Sigmoid colon (tissue), 7 donors: Measurements from ENCODE around the gene CCR5. TPM values are rescaled to one million over a fixed set of nuclear protein-coding genes. Genes with fewer than 3 reads are reported as not detected.
"Not testable (repeated sequence)": the region's sequence is repeated elsewhere in the genome, so short reads cannot be mapped to it uniquely, and the experiment has no call there.

Source experiments
- DNase-seq: peaks from one replicate; pipeline ENCODE4 v3.0.0-alpha.2; 2019
- H3K27ac ChIP-seq, 4 donors: fragments of 200-600 bp; sonication (generic); one replicate each; pipeline ENCODE4 v1.5.1; 2016 to 2019; ENCODE audit warnings: mild to moderate bottlenecking in 1 of 4
- H3K27me3 ChIP-seq, 3 donors: fragments of 200-600 bp; sonication (generic); one replicate each; pipeline ENCODE4 v1.5.1; 2019; ENCODE audit warnings: mild to moderate bottlenecking in 1 of 3
- H3K36me3 ChIP-seq, 4 donors: fragments of 200-600 bp; sonication (generic); one replicate each; pipeline ENCODE4 v1.5.1; 2016 to 2019
- H3K4me1 ChIP-seq, 4 donors: fragments of 200-600 bp; sonication (generic); one replicate each; pipeline ENCODE4 v1.5.1; 2017 to 2019
- H3K4me3 ChIP-seq, 4 donors: fragments of 200-600 bp; sonication (generic); one replicate each; pipeline ENCODE4 v1.5.1; 2017 to 2019; ENCODE audit warnings: mild to moderate bottlenecking in 2 of 4, moderate library complexity in 1 of 4
- H3K9me3 ChIP-seq, 4 donors: fragments of 200-600 bp in 3 of 4; sonication (generic) in 3 of 4; one replicate each; pipeline versions ENCODE4 v1.5.1 to v1.6.1; 2013 to 2019
- EP300 ChIP-seq, 4 donors: sonication (generic); formaldehyde crosslinking; IDR thresholded peaks; one replicate each; pipeline ENCODE4 v1.6.1; 2017; ENCODE audit warnings: antibody characterized with exemption in 4 of 4
- POLR2A ChIP-seq, 2 donors: fragments of 450-650 bp; IDR thresholded peaks; one replicate each; pipeline ENCODE4 v1.6.1; 2016; ENCODE audit warnings: antibody characterized with exemption in 2 of 2, mild to moderate bottlenecking in 2 of 2, moderate library complexity in 2 of 2
- POLR2AphosphoS5 ChIP-seq, 4 donors: sonication (generic); formaldehyde crosslinking; IDR thresholded peaks; one replicate each; pipeline ENCODE4 v1.6.1; 2017; ENCODE audit warnings: antibody characterized with exemption in 4 of 4
- WGBS, 2 donors: extraction: QIAGEN DNeasy Blood & Tissue Kit; methylation state at CpG; one replicate each; pipeline ENCODE4 v1.1.7; 2013; 5-methylcytosine and 5-hydroxymethylcytosine counted together
- intact Hi-C: fragments of 100-400 bp; cut with DNase I; formaldehyde crosslinking; loops from one replicate; pipeline ENCODE4 v1.15.1; 2023
- polyA plus RNA-seq, 3 donors: library from polyadenylated mRNA; stranded (reverse); fragments of 200-250 nt; gene quantifications; one replicate each; pipeline ENCODE4 v1.2.3, GENCODE V29; 2013
- total RNA-seq, 4 donors: library from RNA; depleted of rRNA; stranded (reverse); fragments of >200 nt; gene quantifications; one replicate each; pipeline ENCODE4 v1.1.0, GENCODE V29; 2016
- TF ChIP-seq, protein P1 (sequence below), 4 experiments: fragments of 450-650 bp in 3 of 4; fragments of 200-600 bp in 1 of 4; IDR thresholded peaks; one replicate each; pipeline ENCODE4 v1.5.1; 2016 to 2019; ENCODE audit warnings: antibody characterized with exemption in 4 of 4, mild to moderate bottlenecking in 3 of 4, moderate library complexity in 2 of 4
- donor health status: healthy with polysubstance abuse.
- donor health status: Bipolar disorder and iron deficiency.
- donor health status: healthy.

Gene CCR5
- total and polyA plus RNA-seq, 7 donors = 0.36 to 3.9 (median 0.92) TPM; not detected in 1

DNA sequence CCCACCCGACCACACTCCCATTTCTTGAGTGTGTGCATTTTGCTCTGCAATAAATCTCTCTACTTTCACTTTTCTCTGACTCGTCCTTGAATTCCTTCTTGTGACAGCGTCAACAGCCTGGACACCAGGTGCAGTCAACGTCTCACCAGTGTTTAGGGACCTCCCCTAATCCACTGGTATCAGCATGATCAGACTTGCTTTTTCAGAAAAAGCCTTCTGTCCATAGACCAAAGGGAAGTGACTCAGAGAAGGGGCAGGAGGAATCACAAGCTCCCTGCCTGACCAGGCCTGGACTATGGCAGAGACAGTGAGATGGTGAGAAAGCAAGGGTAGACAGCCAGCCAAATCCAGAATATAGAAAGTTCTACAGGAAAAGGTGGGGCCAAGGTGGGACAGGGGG is 15.5 kb downstream of the CCR5 start:
- TF ChIP-seq POLR2A (IDR thresholded peaks at IDR 0.05) = no peak
- no peak for TF ChIP-seq POLR2AphosphoS5 (IDR thresholded peaks at IDR 0.05)
- no peak for TF ChIP-seq EP300 (IDR thresholded peaks at IDR 0.05)
- TF ChIP-seq, protein P1, sequence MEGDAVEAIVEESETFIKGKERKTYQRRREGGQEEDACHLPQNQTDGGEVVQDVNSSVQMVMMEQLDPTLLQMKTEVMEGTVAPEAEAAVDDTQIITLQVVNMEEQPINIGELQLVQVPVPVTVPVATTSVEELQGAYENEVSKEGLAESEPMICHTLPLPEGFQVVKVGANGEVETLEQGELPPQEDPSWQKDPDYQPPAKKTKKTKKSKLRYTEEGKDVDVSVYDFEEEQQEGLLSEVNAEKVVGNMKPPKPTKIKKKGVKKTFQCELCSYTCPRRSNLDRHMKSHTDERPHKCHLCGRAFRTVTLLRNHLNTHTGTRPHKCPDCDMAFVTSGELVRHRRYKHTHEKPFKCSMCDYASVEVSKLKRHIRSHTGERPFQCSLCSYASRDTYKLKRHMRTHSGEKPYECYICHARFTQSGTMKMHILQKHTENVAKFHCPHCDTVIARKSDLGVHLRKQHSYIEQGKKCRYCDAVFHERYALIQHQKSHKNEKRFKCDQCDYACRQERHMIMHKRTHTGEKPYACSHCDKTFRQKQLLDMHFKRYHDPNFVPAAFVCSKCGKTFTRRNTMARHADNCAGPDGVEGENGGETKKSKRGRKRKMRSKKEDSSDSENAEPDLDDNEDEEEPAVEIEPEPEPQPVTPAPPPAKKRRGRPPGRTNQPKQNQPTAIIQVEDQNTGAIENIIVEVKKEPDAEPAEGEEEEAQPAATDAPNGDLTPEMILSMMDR (IDR thresholded peaks at IDR 0.05) = no peak
- Histone ChIP-seq H3K4me1 (peaks cover 0 to 6% (median 0%) of the 10 kb centered on the region in 4 donors), H3K27ac (no peak overlapping the region), H3K27me3 (no peaks in the 10 kb centered on the region), H3K4me3 (no peak overlapping the region), H3K9me3 (no peaks in the 10 kb centered on the region), H3K36me3 (no peaks in the 10 kb centered on the region)
- intact Hi-C loops = no loop called here
- DNase-seq = no peak
- 6 to 26% methylated on average over 4 of the region's 4 CpGs for WGBS, 2 donors

DNA sequence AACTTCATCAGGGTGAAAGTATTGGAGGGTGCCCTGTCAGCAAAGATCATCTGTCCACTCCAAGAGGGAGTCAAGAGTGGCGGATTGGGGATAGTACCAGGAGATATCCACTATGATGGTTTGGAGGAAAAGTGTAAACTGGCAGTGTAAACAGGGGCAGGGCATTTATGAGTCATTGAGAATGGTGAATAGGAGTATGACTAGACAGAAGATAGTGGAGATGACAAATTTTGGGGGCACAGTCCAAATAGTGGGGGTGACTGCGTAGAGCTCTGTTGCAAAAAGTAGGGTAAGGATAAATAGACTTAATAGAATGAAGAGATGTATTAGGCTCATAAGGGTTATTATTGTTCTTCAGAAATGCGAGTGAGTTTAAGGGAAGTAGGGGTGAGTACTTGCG is 18.1 kb downstream of the CCR5 start:
- H3K27me3 ChIP-seq, H3K4me1 ChIP-seq, intact Hi-C loops, H3K36me3 ChIP-seq, H3K4me3 ChIP-seq, H3K27ac ChIP-seq, DNase-seq, H3K9me3 ChIP-seq: not testable (repeated sequence)
- 92 to 95% methylated on average over 4 of the region's 4 CpGs for WGBS, 2 donors

DNA sequence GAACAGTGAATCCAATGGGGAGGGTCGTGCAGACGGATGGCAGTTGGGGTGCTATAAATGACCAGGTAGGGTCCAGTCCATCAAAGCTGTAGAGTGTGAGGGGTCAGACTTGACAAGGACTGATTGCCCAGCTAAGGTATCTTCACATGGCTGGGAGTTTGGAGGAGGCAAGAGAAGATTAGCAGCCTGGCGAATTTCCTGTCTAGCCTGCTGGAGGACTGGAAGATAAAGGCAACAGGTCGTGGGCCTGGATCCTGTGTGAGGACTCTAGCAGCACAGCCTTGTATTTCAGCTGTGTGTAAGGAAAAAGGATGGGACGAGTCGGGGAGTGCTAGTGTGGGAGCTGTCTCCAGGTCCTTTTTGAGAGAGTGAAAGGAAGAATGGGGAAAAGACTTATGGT is 18.6 kb downstream of the CCR5 start:
- TF ChIP-seq POLR2AphosphoS5 (IDR thresholded peaks at IDR 0.05) (no peak), POLR2A (IDR thresholded peaks at IDR 0.05) (no peak), EP300 (IDR thresholded peaks at IDR 0.05) (no peak)
- TF ChIP-seq, protein P1 (IDR thresholded peaks at IDR 0.05) = no peak
- H3K9me3 ChIP-seq = no peaks in the 10 kb centered on the region
- no peaks in the 10 kb centered on the region for H3K27me3 ChIP-seq
- H3K27ac ChIP-seq = no peak overlapping the region
- DNase-seq = no peak
- 90 to 91% methylated on average over 6 of the region's 6 CpGs for WGBS, 2 donors
- no peaks in the 10 kb centered on the region for H3K4me1 ChIP-seq
- H3K36me3 ChIP-seq = no peaks in the 10 kb centered on the region
- intact Hi-C loops = no loop called here
- no peak overlapping the region for H3K4me3 ChIP-seq

DNA sequence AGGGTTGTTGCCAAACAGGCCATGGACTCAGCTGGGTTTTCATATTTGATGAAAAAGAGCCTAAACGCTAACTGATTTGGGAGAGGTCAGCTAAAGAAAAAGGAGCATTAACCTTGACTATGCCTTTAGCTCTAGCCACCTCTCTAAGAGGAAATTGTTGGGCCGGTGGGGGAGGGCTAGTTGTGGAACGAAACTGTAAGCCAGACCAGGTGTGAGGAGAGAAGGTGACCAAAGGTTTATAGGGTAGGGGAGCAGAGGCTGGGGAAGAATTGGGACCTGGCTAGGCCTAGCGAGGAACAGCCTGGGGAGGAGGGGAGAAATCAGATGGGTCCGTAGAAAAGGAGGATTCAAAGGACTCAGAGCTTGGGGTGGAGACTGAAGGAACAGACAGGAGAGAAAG is 20.8 kb downstream of the CCR5 start:
- H3K4me3 ChIP-seq, intact Hi-C loops, H3K4me1 ChIP-seq, H3K27me3 ChIP-seq, DNase-seq, H3K36me3 ChIP-seq, H3K27ac ChIP-seq, H3K9me3 ChIP-seq: not testable (repeated sequence)
- WGBS, 2 donors = 93 to 95% methylated on average over 5 of the region's 5 CpGs

DNA sequence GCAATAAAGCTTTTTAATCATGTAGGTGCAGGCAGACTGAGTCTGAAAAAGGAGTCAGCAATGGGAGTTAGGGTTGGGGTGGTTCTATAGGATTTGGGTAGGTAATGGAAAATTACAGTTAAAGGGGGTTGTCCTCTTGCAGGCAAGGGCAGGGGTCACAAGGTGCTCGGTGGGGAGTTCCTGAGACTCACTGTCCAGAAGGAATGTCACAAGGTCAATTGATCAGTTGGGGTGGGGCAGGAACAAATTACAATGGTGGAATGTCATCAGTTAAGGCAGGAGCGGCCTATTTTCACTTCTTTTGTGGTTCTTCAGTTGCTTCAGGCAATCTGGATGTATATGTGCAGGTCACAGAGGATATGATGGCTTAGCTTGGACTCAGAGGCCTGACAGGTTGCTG is 22.3 kb downstream of the CCR5 start:
- H3K27me3 ChIP-seq = no peaks in the 10 kb centered on the region
- intact Hi-C loops = no loop called here
- DNase-seq = no peak
- TF ChIP-seq EP300 (IDR thresholded peaks at IDR 0.05) = no peak
- TF ChIP-seq, protein P1 (IDR thresholded peaks at IDR 0.05) = no peak
- no peak for TF ChIP-seq POLR2A (IDR thresholded peaks at IDR 0.05)
- TF ChIP-seq POLR2AphosphoS5 (IDR thresholded peaks at IDR 0.05) = no peak
- H3K36me3 ChIP-seq = no peaks in the 10 kb centered on the region
- H3K4me1 ChIP-seq = no peaks in the 10 kb centered on the region
- no peaks in the 10 kb centered on the region for H3K9me3 ChIP-seq
- H3K27ac ChIP-seq = no peak overlapping the region
- no peak overlapping the region for H3K4me3 ChIP-seq
- 65 to 83% methylated on average over 2 of the region's 2 CpGs for whole genome bisulfite sequencing, 2 donors

DNA sequence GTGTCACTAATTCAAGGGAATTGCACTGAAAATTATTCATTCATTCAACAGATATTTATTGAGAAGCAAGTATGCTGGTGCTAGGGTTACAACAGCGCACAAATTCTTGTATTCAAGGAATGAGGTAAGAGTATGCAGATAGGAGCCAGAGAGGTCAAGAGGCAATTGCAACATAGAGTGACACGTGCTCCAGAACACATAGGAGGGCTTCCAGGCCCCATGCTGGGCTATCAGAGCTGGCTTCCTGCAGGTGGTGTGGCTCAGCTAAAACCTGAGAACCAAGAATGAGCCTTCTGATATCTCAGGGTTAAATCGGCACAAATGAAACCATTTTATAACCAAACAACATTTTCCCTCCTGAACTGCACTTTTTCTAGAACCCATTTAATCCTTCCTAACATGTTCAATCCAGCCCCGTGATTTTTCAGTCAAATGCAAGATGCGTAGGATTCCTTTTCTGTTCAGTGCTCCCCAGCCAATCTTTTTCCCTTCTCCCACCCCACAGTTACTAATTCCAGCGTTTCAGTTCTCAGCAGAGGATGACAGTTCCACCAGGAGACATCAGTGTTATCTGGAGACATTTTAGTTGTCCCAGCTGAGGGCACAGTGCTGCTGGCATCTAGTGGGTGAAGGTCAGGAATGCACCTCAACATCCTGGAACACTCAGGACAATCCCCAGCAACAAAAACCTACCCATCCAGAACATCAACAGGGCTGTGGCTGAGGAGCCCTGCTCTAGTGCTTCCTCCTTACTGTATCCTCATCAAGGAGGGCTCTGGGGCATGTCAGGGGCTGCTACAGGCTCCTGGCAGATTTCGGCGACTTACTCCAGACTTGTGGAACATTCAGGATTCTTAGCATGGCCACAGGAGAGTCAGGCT is 23.0 kb downstream of the CCR5 start:
- DNase-seq = no peak
- WGBS, 2 donors = 77 to 79% methylated on average over 8 of the region's 8 CpGs
- Histone ChIP-seq H3K27me3 (no peaks in the 10 kb centered on the region), H3K36me3 (no peaks in the 10 kb centered on the region), H3K4me1 (no peaks in the 10 kb centered on the region), H3K9me3 (no peaks in the 10 kb centered on the region), H3K4me3 (no peak overlapping the region), H3K27ac (no peak overlapping the region)
- TF ChIP-seq POLR2A (IDR thresholded peaks at IDR 0.05) = no peak
- no peak for TF ChIP-seq POLR2AphosphoS5 (IDR thresholded peaks at IDR 0.05)
- TF ChIP-seq, protein P1 (IDR thresholded peaks at IDR 0.05) = no peak
- no peak for TF ChIP-seq EP300 (IDR thresholded peaks at IDR 0.05)
- intact Hi-C loops = no loop called here
